ENCODE measurements around the gene NRP1.

GRCh38 chr10:33155720-33156638, 178.5 kb downstream of the NRP1 start:
- TF ChIP-seq CTCF (IDR thresholded peaks at IDR 0.05) (peak in 3 of 6 experiments; percentile 37 to 58 (median 58)), POLR2A (IDR thresholded peaks at IDR 0.05) (no peak)
